ENCODE data around the gene ZNF248.
A peak's percentile ranks its signal among the peaks of the same experiment; 100 is the strongest.

The ZNF248 gene

GRCh38 chr10:37821237-37821636 is 36.2 kb downstream of the ZNF248 start:
- no peak for DNase-seq (ENCODE audit: low spot score)

GRCh38 chr10:37819797-37820196 is 37.6 kb downstream of the ZNF248 start:
- no peak for DNase-seq (ENCODE audit: low spot score)

GRCh38 chr10:37816290-37816689 is 41.1 kb downstream of the ZNF248 start:
- no peak for DNase-seq (ENCODE audit: low spot score)

DNA sequence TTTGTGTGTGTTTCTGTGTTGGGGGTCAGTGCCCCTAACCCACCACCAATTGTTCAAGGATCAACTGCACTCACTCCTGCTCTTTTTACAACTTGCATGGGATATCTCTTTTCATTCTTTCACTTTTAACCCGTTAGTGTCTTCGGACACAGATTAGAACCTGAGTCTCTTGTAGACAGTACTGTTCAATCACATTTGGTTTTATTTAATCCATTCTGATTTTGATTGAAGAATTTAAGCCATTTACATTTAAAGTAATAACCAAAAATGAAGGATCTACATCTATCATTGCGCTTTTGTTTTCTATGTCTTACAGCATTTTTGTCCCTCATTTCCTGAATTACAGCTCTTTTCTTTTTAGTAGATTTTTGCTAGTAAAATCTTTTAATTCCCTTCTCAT is 43.6 kb downstream of the ZNF248 start:
- no peak for DNase-seq (ENCODE audit: low spot score)

DNA sequence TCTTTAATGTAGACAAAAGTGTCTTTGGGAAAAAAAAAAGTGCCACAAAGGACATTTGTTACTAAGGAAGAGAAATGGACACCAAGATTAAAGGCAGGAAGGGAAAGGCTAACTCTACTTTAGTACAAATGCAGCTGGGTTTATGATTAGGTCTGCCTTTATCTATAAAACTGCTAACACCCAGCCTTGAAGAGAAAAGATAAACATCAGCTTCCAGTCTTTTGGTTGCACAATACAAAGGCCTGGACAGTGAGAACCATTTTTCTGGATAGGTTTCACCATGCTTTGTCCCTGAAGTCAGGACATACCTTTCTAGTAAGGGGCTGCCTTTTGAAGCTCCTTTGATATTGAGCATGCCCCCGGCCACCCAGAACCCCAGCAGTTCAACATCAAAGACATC is 45.1 kb downstream of the ZNF248 start:
- no peak for DNase-seq (ENCODE audit: low spot score)

- no peak for DNase-seq (ENCODE audit: low spot score)
Observed at GRCh38 chr10:37803269-37803668, 54.1 kb downstream of the ZNF248 start.

- no peak for DNase-seq (ENCODE audit: low spot score)
Observed at GRCh38 chr10:37801557-37801956, 55.9 kb downstream of the ZNF248 start.

- DNase-seq (ENCODE audit: low spot score) = no peak
Observed at GRCh38 chr10:37794305-37794976, 63.0 kb downstream of the ZNF248 start.

GRCh38 chr10:37789590-37789989 is 67.8 kb downstream of the ZNF248 start:
- DNase-seq (ENCODE audit: low spot score) = no peak

DNA sequence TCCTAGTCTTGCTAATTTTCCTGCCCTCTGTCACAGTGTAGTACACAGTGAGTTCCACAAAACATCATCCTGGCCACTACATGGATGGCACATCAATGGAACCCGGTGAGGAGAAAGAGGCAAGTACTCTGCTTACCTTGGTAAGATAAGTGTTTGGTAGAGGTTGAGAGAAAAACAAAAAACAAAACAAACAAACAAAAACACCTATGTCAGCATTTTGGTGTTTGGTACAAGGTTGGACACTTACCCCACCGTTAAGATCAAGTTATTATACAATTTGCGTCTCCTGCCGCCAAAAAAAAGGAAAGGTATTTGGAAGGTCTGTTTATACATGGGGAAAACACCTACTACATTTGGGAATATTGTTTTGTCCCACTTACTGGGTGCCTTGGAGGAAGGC is 72.7 kb downstream of the ZNF248 start:
- no peak for DNase-seq (ENCODE audit: low spot score)

DNA sequence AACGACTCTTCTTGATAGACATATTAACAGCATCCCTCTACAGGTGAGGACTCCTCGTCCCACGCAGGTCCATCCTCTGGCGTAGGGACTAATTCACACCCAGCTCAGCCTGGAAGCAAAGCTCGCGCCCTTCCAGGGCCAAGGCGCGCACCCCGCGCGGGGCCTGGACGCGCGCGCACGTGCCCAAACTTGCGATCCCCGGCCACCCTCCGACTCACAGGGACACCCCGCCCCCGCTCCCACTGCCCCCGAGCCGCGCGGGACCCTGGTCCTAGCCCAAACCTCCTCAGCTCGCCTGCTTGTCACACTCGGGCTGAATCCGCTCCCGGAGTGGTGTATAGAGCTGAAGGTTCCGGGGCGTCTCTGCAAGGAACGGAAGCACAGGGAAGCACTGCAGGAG is 76.9 kb downstream of the ZNF248 start:
- no peak for DNase-seq (ENCODE audit: low spot score)

GRCh38 chr10:37777056-37777455 is 80.4 kb downstream of the ZNF248 start:
- no peak for DNase-seq (ENCODE audit: low spot score)

DNA sequence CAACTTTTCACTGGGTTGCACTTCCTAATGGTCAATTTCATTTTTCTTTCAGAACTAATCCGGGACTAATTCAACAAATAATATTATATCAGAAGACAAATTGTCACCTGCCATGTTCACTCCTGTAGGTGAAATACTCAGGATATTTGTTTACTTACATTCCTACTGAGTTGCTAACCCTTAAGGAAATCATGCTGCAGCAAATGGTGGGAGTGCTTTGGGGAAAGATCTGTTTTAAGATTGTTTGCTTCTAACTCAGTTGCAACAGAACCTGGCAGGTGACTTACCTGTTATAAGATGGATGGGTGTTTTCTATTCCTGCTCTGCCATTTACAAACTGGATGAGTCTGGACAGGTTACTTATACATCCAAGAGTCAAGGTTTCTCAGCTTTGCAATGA is 81.8 kb downstream of the ZNF248 start:
- DNase-seq (ENCODE audit: low spot score) = no peak

DNA sequence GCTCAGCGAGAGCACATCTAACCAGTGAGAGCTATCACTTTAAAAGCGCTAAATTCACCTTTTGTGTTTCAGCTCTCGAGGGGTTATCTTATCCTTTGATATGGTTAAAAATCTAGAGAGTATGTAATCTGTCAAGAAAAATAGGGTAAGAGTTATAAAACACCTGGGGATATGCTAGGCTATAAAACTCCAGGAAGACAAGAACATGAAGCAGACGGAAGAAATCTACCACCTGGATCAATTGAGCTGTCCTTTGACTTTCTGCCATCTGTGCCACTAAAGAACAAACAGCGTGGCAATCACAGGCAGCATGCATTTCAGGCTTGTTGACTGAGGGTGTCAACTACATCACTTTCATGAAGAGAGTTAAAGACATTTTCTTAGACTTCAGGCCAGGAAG is 83.1 kb downstream of the ZNF248 start:
- DNase-seq (ENCODE audit: low spot score) = no peak

DNA sequence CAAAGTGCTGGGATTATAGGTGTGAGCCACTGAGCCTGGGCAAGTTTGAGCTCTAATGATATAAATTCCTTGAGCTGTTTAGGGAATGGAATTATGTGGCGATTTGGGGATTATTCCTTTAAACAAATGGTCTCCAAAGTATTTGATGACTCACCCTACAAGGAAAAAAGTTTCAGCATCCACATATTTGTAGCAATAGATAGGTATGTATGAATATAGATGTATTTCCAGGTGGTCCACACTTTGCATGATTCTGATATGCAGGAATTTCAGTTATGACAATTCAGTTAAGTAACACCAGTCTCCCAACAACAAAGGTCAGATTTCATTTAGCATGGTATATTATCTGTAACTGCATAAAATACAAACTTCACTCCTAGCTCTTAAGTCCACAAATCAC is 92.2 kb downstream of the ZNF248 start:
- DNase-seq (ENCODE audit: low spot score) = no peak

- no peak for DNase-seq (ENCODE audit: low spot score)
Observed at GRCh38 chr10:37763132-37763531, 94.3 kb downstream of the ZNF248 start.

GRCh38 chr10:37762287-37762686 is 95.1 kb downstream of the ZNF248 start:
- DNase-seq (ENCODE audit: low spot score) = no peak

DNA sequence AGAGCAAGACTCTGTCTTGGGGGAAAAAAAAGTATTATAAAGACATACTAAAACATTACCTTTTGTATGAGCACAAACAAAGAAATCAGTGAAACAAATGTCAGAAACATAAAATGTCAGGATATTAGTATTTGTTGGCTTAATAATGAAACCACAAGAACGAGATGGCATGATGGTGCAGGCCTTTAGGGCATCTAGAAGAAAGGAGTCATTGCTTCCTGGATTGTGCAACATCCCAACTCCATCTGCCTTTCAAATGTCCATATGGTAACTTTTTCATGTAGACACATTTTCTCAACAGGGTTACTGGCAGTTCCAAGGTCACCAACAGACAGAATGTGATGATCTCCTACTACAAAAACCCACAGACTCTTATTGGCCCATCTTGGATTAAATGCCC is 96.6 kb downstream of the ZNF248 start:
- DNase-seq (ENCODE audit: low spot score) = no peak

DNA sequence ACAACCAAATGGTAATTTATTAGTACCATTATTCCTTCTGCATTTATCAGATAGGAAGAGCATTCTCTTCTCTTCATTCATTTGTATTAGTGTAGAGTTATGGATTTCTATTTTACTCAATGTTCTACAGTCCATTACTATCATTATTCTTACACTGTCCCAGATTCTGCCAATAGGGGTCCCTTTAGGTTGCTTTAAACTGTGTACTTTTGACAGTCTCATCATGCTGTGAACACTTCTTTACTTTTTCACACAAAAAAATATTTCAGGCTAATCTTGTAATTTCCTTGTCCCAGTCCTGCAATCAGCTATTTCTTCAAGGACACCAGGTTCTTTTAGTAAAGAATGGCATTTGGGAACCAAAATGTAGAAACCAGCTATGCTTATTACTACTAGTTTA is 99.3 kb downstream of the ZNF248 start:
- no peak for DNase-seq (ENCODE audit: low spot score)

DNA sequence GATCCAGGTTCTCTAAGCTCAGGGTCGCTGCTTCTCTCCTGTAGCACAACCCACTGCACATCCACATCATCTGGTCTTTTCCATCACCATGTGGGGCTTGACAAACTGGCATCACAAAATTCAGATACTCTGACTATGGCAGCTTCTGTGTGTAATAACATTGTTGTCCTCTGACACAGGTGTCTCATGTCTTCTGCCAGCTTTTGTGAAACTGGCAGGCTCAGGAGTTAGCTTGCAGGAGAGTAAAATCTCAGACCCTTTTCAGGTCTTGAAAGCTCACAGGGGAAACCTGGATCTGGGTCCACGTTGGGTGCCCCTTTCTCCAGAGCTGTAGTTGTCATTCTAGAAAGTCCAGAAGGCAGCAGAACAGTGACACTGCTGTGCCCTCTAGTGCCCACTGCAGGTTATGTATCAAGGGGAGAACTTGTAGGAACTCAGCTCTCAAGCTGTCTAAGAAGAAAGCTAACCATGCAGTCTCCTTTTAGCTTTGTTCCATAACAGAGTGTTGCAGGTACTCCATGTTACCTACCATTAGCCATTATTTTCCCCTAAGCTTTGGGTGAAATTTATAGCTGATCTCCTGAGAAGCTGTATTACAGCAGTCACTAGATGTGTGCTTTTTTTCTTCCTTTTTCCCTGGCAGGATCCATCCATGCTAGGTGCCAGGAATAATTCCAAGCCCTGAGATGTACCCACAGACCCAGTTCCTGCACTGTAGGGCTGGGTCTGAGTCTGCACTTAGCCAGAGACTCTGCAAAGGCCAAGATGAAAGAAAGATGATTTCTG is 102.7 kb downstream of the ZNF248 start:
- peak; percentile 32 for DNase-seq (ENCODE audit: low spot score)

GRCh38 chr10:37752334-37752875 is 105.0 kb downstream of the ZNF248 start:
- DNase-seq (ENCODE audit: low spot score) = no peak

DNA sequence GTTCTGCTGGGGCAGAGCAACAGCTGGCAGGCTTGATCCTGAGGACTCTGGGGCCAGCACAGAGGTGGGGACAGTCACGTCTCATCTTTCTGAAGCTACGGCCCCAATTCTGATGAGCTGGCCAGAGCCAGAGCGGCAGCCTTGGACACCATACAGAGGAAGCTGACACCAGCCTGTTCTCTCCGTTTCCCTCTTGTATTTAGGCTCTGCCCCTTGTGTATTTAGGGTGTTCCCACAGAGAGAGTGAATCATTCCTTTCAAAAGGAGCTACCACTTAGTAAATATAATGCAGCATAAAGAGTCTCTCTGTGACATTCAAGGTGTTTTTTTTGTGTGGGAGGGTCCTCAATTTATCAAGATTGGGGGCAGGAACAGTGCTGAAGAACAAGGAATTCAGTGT is 109.2 kb downstream of the ZNF248 start:
- DNase-seq (ENCODE audit: low spot score) = no peak

DNA sequence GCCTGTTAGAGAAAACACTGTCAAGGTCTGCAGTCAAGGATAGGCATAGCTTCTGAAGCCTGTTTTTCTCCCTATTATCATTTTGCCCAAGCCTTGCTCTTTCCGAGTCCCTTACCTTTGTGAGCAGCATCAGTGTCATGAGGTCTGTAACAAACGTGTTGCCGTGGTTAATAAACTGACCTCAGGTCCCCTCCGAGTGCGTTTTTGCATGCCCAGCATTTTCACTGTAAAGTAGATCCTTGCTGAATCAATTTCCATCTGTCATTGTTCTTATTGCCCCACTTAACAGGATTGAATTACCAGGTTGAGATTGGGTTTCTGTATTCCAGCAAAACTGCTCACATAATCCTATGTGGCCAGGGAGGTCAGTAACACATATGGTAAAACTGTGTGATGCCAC is 110.3 kb downstream of the ZNF248 start:
- DNase-seq (ENCODE audit: low spot score) = no peak

DNA sequence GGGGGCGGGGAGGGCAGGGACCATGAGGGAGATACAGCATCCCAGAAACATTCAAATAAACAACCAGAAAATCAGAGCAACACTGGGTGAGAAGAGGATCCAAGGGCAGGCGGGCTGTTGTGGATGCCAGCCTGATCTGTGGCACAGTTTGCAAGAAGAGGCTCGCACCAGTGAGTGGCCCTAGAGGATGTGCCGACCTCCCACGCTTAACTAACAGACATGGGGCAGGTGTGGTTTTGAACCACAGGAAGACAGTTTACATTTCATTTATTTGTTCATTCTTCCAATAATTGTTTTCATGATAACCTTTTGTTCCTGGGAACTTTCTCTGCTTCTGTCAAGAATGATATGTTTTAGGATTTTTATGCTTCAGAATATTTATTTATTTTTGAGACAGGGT is 115.6 kb downstream of the ZNF248 start:
- DNase-seq (ENCODE audit: low spot score) = no peak

Data from HuH-7 (cell line).